ENCODE measurements around the gene PCMT1. TPM values are rescaled to one million over a fixed set of nuclear protein-coding genes. Genes with fewer than 3 reads are reported as not detected.

Gene PCMT1
- total and polyA plus RNA-seq, 2 of the 13 experiments (the other 11 are each of a cell fraction or from before 2014, with no cell fraction given): 112 to 169 TPM

GRCh38 chr6:149716181-149716963 lies 33.2 kb upstream of the PCMT1 start:
- POLR2A ChIA-PET: interaction anchor here (1.4 to 3.7 kb wide), 5 partner anchors 10 to 170 kb away, joined by 4 to 77 read pairs (median 8); partner anchors contain the start of genes KATNA1, NUP43 and PCMT1
- Histone ChIP-seq H4K20me1 (ENCODE audit: insufficient read depth, low read length) (peaks cover 18% of the 10 kb centered on the region), H2AFZ (ENCODE audit: low read length) (no peak overlapping the region), H3K79me2 (ENCODE audit: insufficient read depth, low read length) (peaks cover 67% of the 10 kb centered on the region), H3K9ac (ENCODE audit: insufficient read depth, low read depth, low read length) (peak overlapping the region; percentile 100), H3K9me3 (ENCODE audit: low read length) (no peaks in the 10 kb centered on the region), H3K4me2 (ENCODE audit: low read depth, low read length) (peak overlapping the region; percentile 76), H3K4me1 (ENCODE audit: insufficient read depth, low read length) (peaks cover 23% of the 10 kb centered on the region), H3K4me3 (replicated peaks in 1 of 3; ENCODE audit: insufficient read depth in 1 of 3, low read depth in 2 of 3, low read length in 3 of 3) (peak overlapping the region; percentile 79 to 97 (median 96)), H3K36me3 (replicated peaks in 1 of 2; ENCODE audit: control insufficient read depth in 1 of 2, insufficient read depth in 2 of 2, low read length in 2 of 2) (peaks cover 0 to 4% of the 10 kb centered on the region in 2 experiments; a peak in 1 of 5 replicates), H3K27me3 (ENCODE audit: control insufficient read depth in 1 of 2, insufficient read depth in 2 of 2, low read length in 2 of 2) (no peaks in the 10 kb centered on the region; a peak in 1 of 5 replicates), H3K27ac (ENCODE audit: extremely low read length, insufficient read depth, low read length) (peak overlapping the region; percentile 97)
- intact Hi-C loops (cut with micrococcal nuclease; ENCODE audit: unreplicated experiment): loop anchor here (5.0 kb wide), 1 partner anchor 149 kb away; the partner anchor contains the start of gene GINM1
- ATAC-seq (no peak), DNase-seq (ENCODE audit: low spot score) (no peak), FAIRE-seq (no peak)
- 35% methylated on average over 8 of the region's 8 CpGs for WGBS (ENCODE audit: low lambda C conversion rate)
- BruUV-seq (replicated peaks): no TSS peak
- CTCF ChIA-PET (ENCODE audit: low intra/inter-chr PET ratio, low total read pairs): no interaction called here
- in situ Hi-C loops (cut with HindIII; ENCODE audit: extremely low pct_ligation_motif_present, low pct_unique_long_range_greater_than_20kb): loop anchor here (10.0 kb wide), 1 partner anchor 152 kb away; the partner anchor contains the start of gene GINM1
- TF ChIP-seq KMT2A (CRISPR knock-in tag; IDR thresholded peaks at IDR 0.05) (no peak), MIER2 (CRISPR knock-in tag; IDR thresholded peaks at IDR 0.05) (no peak), AKNA (CRISPR knock-in tag; IDR thresholded peaks at IDR 0.05; ENCODE audit: borderline replicate concordance) (no peak), ZNF607 (CRISPR knock-in tag; IDR thresholded peaks at IDR 0.05; ENCODE audit: borderline replicate concordance) (no peak), ZNF672 (CRISPR knock-in tag; IDR thresholded peaks at IDR 0.05) (no peak), FOXM1 (CRISPR knock-in tag; IDR thresholded peaks at IDR 0.05) (no peak)
- TF ChIP-seq, protein P1, sequence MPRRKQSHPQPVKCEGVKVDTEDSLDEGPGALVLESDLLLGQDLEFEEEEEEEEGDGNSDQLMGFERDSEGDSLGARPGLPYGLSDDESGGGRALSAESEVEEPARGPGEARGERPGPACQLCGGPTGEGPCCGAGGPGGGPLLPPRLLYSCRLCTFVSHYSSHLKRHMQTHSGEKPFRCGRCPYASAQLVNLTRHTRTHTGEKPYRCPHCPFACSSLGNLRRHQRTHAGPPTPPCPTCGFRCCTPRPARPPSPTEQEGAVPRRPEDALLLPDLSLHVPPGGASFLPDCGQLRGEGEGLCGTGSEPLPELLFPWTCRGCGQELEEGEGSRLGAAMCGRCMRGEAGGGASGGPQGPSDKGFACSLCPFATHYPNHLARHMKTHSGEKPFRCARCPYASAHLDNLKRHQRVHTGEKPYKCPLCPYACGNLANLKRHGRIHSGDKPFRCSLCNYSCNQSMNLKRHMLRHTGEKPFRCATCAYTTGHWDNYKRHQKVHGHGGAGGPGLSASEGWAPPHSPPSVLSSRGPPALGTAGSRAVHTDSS (CRISPR knock-in tag; conservative IDR thresholded peaks at IDR 0.05): no peak
- TF ChIP-seq, protein P2, sequence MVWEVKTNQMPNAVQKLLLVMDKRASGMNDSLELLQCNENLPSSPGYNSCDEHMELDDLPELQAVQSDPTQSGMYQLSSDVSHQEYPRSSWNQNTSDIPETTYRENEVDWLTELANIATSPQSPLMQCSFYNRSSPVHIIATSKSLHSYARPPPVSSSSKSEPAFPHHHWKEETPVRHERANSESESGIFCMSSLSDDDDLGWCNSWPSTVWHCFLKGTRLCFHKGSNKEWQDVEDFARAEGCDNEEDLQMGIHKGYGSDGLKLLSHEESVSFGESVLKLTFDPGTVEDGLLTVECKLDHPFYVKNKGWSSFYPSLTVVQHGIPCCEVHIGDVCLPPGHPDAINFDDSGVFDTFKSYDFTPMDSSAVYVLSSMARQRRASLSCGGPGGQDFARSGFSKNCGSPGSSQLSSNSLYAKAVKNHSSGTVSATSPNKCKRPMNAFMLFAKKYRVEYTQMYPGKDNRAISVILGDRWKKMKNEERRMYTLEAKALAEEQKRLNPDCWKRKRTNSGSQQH (CRISPR knock-in tag; IDR thresholded peaks at IDR 0.05; ENCODE audit: low read depth): no peak
- TF ChIP-seq, protein P3, sequence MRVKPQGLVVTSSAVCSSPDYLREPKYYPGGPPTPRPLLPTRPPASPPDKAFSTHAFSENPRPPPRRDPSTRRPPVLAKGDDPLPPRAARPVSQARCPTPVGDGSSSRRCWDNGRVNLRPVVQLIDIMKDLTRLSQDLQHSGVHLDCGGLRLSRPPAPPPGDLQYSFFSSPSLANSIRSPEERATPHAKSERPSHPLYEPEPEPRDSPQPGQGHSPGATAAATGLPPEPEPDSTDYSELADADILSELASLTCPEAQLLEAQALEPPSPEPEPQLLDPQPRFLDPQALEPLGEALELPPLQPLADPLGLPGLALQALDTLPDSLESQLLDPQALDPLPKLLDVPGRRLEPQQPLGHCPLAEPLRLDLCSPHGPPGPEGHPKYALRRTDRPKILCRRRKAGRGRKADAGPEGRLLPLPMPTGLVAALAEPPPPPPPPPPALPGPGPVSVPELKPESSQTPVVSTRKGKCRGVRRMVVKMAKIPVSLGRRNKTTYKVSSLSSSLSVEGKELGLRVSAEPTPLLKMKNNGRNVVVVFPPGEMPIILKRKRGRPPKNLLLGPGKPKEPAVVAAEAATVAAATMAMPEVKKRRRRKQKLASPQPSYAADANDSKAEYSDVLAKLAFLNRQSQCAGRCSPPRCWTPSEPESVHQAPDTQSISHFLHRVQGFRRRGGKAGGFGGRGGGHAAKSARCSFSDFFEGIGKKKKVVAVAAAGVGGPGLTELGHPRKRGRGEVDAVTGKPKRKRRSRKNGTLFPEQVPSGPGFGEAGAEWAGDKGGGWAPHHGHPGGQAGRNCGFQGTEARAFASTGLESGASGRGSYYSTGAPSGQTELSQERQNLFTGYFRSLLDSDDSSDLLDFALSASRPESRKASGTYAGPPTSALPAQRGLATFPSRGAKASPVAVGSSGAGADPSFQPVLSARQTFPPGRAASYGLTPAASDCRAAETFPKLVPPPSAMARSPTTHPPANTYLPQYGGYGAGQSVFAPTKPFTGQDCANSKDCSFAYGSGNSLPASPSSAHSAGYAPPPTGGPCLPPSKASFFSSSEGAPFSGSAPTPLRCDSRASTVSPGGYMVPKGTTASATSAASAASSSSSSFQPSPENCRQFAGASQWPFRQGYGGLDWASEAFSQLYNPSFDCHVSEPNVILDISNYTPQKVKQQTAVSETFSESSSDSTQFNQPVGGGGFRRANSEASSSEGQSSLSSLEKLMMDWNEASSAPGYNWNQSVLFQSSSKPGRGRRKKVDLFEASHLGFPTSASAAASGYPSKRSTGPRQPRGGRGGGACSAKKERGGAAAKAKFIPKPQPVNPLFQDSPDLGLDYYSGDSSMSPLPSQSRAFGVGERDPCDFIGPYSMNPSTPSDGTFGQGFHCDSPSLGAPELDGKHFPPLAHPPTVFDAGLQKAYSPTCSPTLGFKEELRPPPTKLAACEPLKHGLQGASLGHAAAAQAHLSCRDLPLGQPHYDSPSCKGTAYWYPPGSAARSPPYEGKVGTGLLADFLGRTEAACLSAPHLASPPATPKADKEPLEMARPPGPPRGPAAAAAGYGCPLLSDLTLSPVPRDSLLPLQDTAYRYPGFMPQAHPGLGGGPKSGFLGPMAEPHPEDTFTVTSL (CRISPR knock-in tag; IDR thresholded peaks at IDR 0.05; ENCODE audit: borderline replicate concordance): no peak
